MCF 10A (cell line): ENCODE measurements around the gene MED15. TPM values are rescaled to one million over a fixed set of nuclear protein-coding genes. Genes with fewer than 3 reads are reported as not detected.

ENCODE experiments used
- BruUV-seq: library from RNA; stranded (reverse); fragments of 400-500 nt; replicated peaks from 2 replicates; lab custom pipeline; 2021; lab: Mats Ljungman, UMichigan
- CTCF ChIA-PET: fragments of 300-600 bp; sonication (Branson Sonifier 250); formaldehyde crosslinking; extraction: SDS; loops from one replicate; lab custom pipeline; 2021; ENCODE audit warnings: antibody characterized with exemption, inconsistent platforms; lab: Yijun Ruan, JAX
- POLR2A ChIA-PET: fragments of 300-600, 350-650 bp; sonication (Branson Sonifier 250); formaldehyde crosslinking; extraction: SDS; loops from one replicate; lab custom pipeline; 2020; ENCODE audit warnings: antibody characterized with exemption, inconsistent platforms; lab: Yijun Ruan, JAX
- DNase-seq: peaks from one replicate; pipeline ENCODE4 v3.0.0-alpha.2; 2018; ENCODE audit not compliant: unreplicated experiment
- H3K27ac Mint-ChIP-seq: one replicate; pipeline ENCODE4 v1.8.0; 2022; ENCODE audit warnings: mild to moderate bottlenecking, low read depth, mixed read lengths; ENCODE audit not compliant: unreplicated experiment
- H3K27me3 Mint-ChIP-seq: one replicate; pipeline ENCODE4 v1.8.0; 2022; ENCODE audit warnings: mixed read lengths; ENCODE audit not compliant: insufficient read depth, unreplicated experiment
- H3K36me3 Mint-ChIP-seq: one replicate; pipeline ENCODE4 v1.8.0; 2022; ENCODE audit warnings: mild to moderate bottlenecking, moderate library complexity, mixed read lengths; ENCODE audit not compliant: insufficient read depth, unreplicated experiment
- H3K4me1 Mint-ChIP-seq: one replicate; pipeline ENCODE4 v1.8.0; 2022; ENCODE audit warnings: mixed read lengths; ENCODE audit not compliant: insufficient read depth, unreplicated experiment
- H3K4me3 Mint-ChIP-seq: one replicate; pipeline ENCODE4 v1.8.0; 2022; ENCODE audit warnings: mild to moderate bottlenecking, moderate library complexity, mixed read lengths; ENCODE audit not compliant: unreplicated experiment
- H3K9me3 Mint-ChIP-seq: one replicate; pipeline ENCODE4 v1.8.0; 2022; ENCODE audit warnings: mixed read lengths; ENCODE audit not compliant: unreplicated experiment
- CTCF ChIP-seq: fragments of 200-600 bp; IDR thresholded peaks from one replicate; pipeline ENCODE4 v1.8.0; 2022; ENCODE audit warnings: antibody characterized with exemption, mild to moderate bottlenecking; ENCODE audit not compliant: unreplicated experiment
- intact Hi-C: fragments of 100-400 bp; cut with micrococcal nuclease; formaldehyde crosslinking; loops from 2 replicates; pipeline ENCODE4 v1.14.1; 2022
- total RNA-seq: library from RNA; stranded (reverse); gene quantifications from 2 replicates; pipeline ENCODE4 v1.2.3, GENCODE V29; 2022

The MED15 gene
- total RNA-seq, 1 experiment from 2014 or later = 122 TPM

- CTCF ChIA-PET = interaction anchor here (1.1 kb wide), 1 partner anchor 26 kb away, joined by 3 read pairs; no protein-coding TSS in a partner anchor
- BruUV-seq = no TSS peak
Measured at GRCh38 chr22:20622650-20623339, 115.4 kb downstream of the MED15 start.

DNA sequence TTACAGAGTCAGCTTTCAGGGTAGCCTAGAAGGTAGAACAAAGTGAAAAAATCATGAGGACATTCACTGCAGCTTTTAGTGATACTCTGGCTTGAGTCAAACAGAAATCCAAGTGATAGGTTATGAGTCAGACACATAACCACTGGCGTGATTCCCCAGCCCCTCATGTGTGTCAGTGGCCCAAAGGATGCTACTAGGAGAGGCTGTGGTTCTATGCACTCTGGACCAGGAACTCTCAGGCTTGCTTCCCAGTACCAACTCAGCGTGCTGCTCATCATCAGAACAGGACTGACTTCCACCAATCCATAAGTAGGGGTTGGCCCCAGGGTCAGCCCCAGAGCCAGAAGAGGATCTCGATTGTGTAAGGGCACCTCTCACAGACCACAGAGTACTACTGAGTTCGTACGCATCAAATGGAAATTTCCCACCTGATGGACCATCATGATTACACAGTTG is 116.8 kb downstream of the MED15 start:
- ChIA-PET POLR2A (interaction anchor here (1.2 kb wide), 1 partner anchor 18 kb away, joined by 3 read pairs; no protein-coding TSS in a partner anchor), CTCF (interaction anchor here (0.7 kb wide), 2 partner anchors 13 to 118 kb away, joined by 3 read pairs; no protein-coding TSS in a partner anchor)
- intact Hi-C loops = no loop called here
- no peaks in the 10 kb centered on the region for H3K36me3 Mint-ChIP-seq
- H3K4me1 Mint-ChIP-seq = no peaks in the 10 kb centered on the region
- H3K9me3 Mint-ChIP-seq = no peaks in the 10 kb centered on the region
- DNase-seq = peak; percentile 4
- peaks cover 26% of the 10 kb centered on the region for H3K27me3 Mint-ChIP-seq
- BruUV-seq = no TSS peak
- no peak for TF ChIP-seq CTCF
- no peak overlapping the region for H3K4me3 Mint-ChIP-seq
- no peak overlapping the region for H3K27ac Mint-ChIP-seq

More at GRCh38 chr22:20622650-20623339, 115.4 kb downstream of the MED15 start:
- POLR2A ChIA-PET = interaction anchor here (1.2 kb wide), 1 partner anchor 16 kb away, joined by 3 read pairs; no protein-coding TSS in a partner anchor
- intact Hi-C loops = no loop called here
- no peak for DNase-seq
- H3K9me3 Mint-ChIP-seq = no peaks in the 10 kb centered on the region
- no peaks in the 10 kb centered on the region for H3K4me1 Mint-ChIP-seq
- no peaks in the 10 kb centered on the region for H3K36me3 Mint-ChIP-seq
- H3K27me3 Mint-ChIP-seq = peaks cover 12% of the 10 kb centered on the region
- H3K4me3 Mint-ChIP-seq = no peak overlapping the region
- no peak for TF ChIP-seq CTCF
- no peak overlapping the region for H3K27ac Mint-ChIP-seq

- Mint-ChIP-seq H3K9me3 (no peaks in the 10 kb centered on the region), H3K4me3 (no peak overlapping the region), H3K27me3 (peaks cover 36% of the 10 kb centered on the region), H3K36me3 (no peaks in the 10 kb centered on the region), H3K27ac (no peak overlapping the region), H3K4me1 (no peaks in the 10 kb centered on the region)
- no peak for TF ChIP-seq CTCF
- BruUV-seq = no TSS peak
- CTCF ChIA-PET = no interaction called here
- POLR2A ChIA-PET = interaction anchor here (0.6 kb wide), 1 partner anchor 19 kb away, joined by 4 read pairs; no protein-coding TSS in a partner anchor
- DNase-seq = no peak
- intact Hi-C loops = no loop called here
Measured at GRCh38 chr22:20625270-20625669, 117.9 kb downstream of the MED15 start.

GRCh38 chr22:20626811-20627210 is 119.4 kb downstream of the MED15 start:
- Mint-ChIP-seq H3K27me3 (peaks cover 47% of the 10 kb centered on the region), H3K4me3 (no peak overlapping the region), H3K4me1 (no peaks in the 10 kb centered on the region), H3K9me3 (no peaks in the 10 kb centered on the region), H3K36me3 (no peaks in the 10 kb centered on the region), H3K27ac (no peak overlapping the region)
- no peak for TF ChIP-seq CTCF
- POLR2A ChIA-PET = interaction anchor here (0.6 kb wide), 1 partner anchor 22 kb away, joined by 3 read pairs; no protein-coding TSS in a partner anchor
- CTCF ChIA-PET = no interaction called here
- intact Hi-C loops = no loop called here
- BruUV-seq = no TSS peak
- DNase-seq = no peak
